ENCODE results near the gene MEGF11. TPM values are rescaled to one million over a fixed set of nuclear protein-coding genes. Genes with fewer than 3 reads are reported as not detected.

MEGF11 gene
- total RNA-seq, 1 donor from 2014 or later = 0.77 TPM

DNA sequence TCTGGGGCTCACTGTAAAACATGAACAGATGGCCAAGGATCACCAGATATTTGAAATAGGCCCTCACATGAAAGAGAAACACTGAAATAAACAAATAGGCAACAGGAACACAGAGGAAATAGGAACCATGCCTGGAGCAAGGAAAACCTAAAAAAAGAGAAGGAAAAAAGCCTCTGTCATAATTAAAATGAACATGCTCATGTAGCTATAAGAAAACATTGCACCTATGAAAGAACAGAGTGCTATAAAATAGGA, 281.9 kb downstream of the MEGF11 start:
- no peak for DNase-seq (ENCODE audit: low spot score)
- no peak overlapping the region for H3K27ac Mint-ChIP-seq (ENCODE audit: unreplicated experiment)
- H3K36me3 Mint-ChIP-seq (ENCODE audit: low read depth, unreplicated experiment) = no peaks in the 10 kb centered on the region
- no peaks in the 10 kb centered on the region for H3K4me1 Mint-ChIP-seq (ENCODE audit: unreplicated experiment)
- no peak overlapping the region for H3K4me3 Mint-ChIP-seq (ENCODE audit: unreplicated experiment)
- TF ChIP-seq, protein P1, sequence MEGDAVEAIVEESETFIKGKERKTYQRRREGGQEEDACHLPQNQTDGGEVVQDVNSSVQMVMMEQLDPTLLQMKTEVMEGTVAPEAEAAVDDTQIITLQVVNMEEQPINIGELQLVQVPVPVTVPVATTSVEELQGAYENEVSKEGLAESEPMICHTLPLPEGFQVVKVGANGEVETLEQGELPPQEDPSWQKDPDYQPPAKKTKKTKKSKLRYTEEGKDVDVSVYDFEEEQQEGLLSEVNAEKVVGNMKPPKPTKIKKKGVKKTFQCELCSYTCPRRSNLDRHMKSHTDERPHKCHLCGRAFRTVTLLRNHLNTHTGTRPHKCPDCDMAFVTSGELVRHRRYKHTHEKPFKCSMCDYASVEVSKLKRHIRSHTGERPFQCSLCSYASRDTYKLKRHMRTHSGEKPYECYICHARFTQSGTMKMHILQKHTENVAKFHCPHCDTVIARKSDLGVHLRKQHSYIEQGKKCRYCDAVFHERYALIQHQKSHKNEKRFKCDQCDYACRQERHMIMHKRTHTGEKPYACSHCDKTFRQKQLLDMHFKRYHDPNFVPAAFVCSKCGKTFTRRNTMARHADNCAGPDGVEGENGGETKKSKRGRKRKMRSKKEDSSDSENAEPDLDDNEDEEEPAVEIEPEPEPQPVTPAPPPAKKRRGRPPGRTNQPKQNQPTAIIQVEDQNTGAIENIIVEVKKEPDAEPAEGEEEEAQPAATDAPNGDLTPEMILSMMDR (IDR thresholded peaks at IDR 0.05; ENCODE audit: unreplicated experiment) = no peak
- H3K27me3 Mint-ChIP-seq (ENCODE audit: unreplicated experiment) = peaks cover 4% of the 10 kb centered on the region
- H3K9me3 Mint-ChIP-seq (ENCODE audit: unreplicated experiment) = no peaks in the 10 kb centered on the region

GRCh38 chr15:65970937-65971740, 282.4 kb downstream of the MEGF11 start:
- Mint-ChIP-seq H3K27me3 (ENCODE audit: unreplicated experiment) (peaks cover 4% of the 10 kb centered on the region), H3K4me3 (ENCODE audit: unreplicated experiment) (no peak overlapping the region), H3K9me3 (ENCODE audit: unreplicated experiment) (no peaks in the 10 kb centered on the region), H3K4me1 (ENCODE audit: unreplicated experiment) (no peaks in the 10 kb centered on the region), H3K27ac (ENCODE audit: unreplicated experiment) (no peak overlapping the region), H3K36me3 (ENCODE audit: low read depth, unreplicated experiment) (no peaks in the 10 kb centered on the region)
- no peak for DNase-seq (ENCODE audit: low spot score)
- TF ChIP-seq, protein P1 (IDR thresholded peaks at IDR 0.05; ENCODE audit: unreplicated experiment) = no peak

DNA sequence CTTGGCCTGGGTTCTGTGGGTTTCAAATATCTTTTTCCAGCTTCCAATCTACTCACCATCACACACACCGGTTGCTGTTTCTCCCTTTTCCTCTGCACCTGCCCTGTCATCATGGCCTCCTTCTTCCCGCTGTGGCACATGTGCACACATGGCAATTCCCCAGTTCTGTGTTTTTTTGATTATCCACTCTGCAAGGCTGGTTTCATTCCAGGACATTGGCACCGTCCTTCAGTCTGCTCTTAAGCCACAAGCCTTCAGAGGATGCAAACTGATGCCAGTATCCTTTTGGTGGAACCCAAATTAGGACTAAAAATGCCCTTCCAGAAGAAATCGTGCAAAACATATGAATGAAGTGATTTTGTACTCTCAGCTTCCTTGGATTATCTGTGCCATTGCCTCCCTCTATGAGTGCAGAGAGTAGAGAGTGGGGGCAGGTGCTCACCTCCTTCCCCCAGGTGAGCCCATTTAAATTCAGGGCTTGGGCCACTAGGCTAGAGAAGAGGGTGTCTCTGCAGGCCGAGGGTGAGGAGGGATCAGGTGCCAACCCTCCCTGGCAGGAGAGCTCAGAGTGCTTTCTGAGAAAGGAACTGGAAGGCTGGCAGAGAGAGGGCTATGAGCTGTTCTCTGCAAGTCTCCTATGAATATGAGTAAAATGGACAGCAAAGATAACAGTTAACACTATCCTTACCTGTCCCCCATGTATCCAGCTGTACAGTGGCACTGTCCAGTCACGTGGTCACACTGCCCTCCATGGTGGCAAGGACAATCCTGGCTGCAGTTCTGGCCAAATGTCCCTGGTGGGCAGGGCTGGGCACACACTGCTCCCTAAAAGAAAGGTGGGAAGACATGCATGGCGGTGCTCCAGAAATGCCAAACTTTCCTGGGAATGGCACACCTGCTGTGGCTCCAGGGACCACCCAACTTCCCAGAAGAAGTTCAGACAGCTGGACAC, 283.4 kb downstream of the MEGF11 start:
- H3K36me3 Mint-ChIP-seq (ENCODE audit: low read depth, unreplicated experiment) = no peaks in the 10 kb centered on the region
- no peak for DNase-seq (ENCODE audit: low spot score)
- H3K27me3 Mint-ChIP-seq (ENCODE audit: unreplicated experiment) = no peaks in the 10 kb centered on the region
- no peak overlapping the region for H3K4me3 Mint-ChIP-seq (ENCODE audit: unreplicated experiment)
- TF ChIP-seq, protein P1 (IDR thresholded peaks at IDR 0.05; ENCODE audit: unreplicated experiment) = no peak
- H3K4me1 Mint-ChIP-seq (ENCODE audit: unreplicated experiment) = no peaks in the 10 kb centered on the region
- H3K9me3 Mint-ChIP-seq (ENCODE audit: unreplicated experiment) = no peaks in the 10 kb centered on the region
- no peak overlapping the region for H3K27ac Mint-ChIP-seq (ENCODE audit: unreplicated experiment)

DNA sequence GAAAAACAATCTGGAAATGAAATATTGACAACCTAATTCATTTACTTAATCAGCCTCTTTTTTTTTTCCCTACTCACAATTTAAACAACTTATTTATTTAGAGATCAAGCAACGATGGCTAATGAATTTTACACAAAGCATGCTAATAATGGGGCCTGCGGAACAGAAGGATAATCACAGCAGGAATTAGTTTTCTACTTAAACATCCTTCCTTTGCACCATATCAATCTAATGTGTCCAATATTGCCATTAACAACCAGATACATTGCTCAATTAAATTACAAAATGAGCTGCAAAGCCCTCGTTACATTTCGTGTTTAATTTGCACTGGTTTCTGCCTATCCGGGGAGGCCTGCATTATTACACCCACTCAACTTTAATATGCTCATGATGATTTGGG, 285.0 kb downstream of the MEGF11 start:
- Mint-ChIP-seq H3K27ac (ENCODE audit: unreplicated experiment) (no peak overlapping the region), H3K9me3 (ENCODE audit: unreplicated experiment) (no peaks in the 10 kb centered on the region), H3K27me3 (ENCODE audit: unreplicated experiment) (no peaks in the 10 kb centered on the region), H3K36me3 (ENCODE audit: low read depth, unreplicated experiment) (no peaks in the 10 kb centered on the region), H3K4me3 (ENCODE audit: unreplicated experiment) (no peak overlapping the region), H3K4me1 (ENCODE audit: unreplicated experiment) (no peaks in the 10 kb centered on the region)
- DNase-seq (ENCODE audit: low spot score) = no peak
- TF ChIP-seq, protein P1 (IDR thresholded peaks at IDR 0.05; ENCODE audit: unreplicated experiment) = no peak
